NB4 (cell line): ENCODE measurements around the gene LAMC2.

Experiments
- DNase-seq: peaks from one replicate; pipeline ENCODE4 v3.0.0; 2010; ENCODE audit warnings: low read depth
- H3K4me3 ChIP-seq: one replicate; pipeline ENCODE4 v1.5.1; 2011; ENCODE audit warnings: mild to moderate bottlenecking, low read depth, low read length, moderate library complexity
- MYC ChIP-seq: IDR thresholded peaks from 2 replicates; pipeline ENCODE4 v1.6.1; 2011; ENCODE audit warnings: low read depth, low read length
- POLR2A ChIP-seq: IDR thresholded peaks from 2 replicates; pipeline ENCODE4 v1.6.1; 2011; ENCODE audit warnings: mild to moderate bottlenecking; ENCODE audit not compliant: insufficient read length; ENCODE audit errors: extremely low read depth
- TF ChIP-seq, protein P1 (sequence below): IDR thresholded peaks from 2 replicates; pipeline ENCODE4 v1.6.1; 2011; ENCODE audit warnings: low read depth, low read length
- TF ChIP-seq, protein P2 (sequence below): IDR thresholded peaks from one replicate; pipeline ENCODE4 v1.5.1; 2012; ENCODE audit warnings: low read depth, low read length

The LAMC2 gene

DNA sequence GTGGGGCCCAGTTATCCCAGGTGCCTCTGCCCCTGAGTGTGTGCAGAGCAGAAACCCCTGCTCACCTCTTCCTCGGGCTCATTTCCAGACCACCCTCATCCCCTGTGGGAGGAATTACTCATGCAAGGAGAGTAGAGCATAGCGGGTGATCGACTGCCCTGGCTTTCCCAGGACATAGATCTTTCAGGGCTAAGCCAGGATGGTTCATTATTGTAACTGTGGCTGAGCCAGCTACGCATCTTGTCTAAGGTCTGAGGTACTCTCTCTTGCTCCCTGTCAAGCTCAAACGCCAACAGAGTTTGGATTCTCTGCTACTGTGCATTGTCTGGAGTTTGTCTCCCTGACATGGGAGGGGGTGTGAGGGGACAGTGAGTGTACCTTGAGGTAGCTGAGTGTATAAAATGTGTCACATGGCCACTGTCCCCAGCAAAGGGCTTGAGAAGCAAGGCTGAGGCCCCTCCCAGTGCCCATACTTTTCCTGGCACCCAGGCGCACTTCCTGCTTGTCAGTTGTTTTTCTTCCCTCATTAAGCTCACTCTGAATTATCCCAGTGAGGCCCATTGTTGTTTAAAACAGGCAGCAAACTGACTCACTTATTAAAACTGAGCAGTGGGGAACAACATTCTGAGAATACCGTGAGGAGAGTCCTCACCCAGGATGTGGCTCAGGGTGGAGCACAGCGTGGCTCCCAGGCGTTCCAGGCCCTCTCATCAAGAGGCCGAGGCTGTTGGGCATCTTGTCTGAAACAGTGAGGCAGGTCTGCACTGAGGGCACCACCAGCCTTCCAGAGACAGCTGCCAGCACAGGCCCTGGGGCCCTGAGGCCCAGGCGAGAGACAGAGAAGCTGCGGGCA, 92.9 kb downstream of the LAMC2 start:
- no peak overlapping the region for H3K4me3 ChIP-seq
- peak; percentile 78 for DNase-seq
- TF ChIP-seq, protein P1, sequence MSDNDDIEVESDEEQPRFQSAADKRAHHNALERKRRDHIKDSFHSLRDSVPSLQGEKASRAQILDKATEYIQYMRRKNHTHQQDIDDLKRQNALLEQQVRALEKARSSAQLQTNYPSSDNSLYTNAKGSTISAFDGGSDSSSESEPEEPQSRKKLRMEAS = no peak

DNA sequence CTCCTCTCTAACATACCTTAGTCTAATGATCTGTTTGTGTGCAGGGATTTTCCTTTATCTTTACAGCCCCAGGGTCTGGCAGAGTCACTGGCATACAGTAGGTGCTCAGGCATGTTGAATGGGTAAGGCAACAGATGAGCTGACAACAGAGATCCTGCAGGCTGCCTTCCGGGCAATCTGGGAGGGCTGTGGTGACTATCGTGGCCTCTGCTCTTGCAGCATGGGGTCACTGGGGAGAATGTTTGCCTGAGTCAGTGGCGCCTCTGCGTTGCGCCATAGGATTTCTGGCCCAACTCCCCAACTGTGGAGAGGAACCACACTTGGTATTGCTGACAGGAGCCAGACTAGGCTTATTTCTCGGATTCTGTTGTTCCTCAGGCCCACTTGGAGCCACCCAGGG, 93.8 kb downstream of the LAMC2 start:
- no peak overlapping the region for H3K4me3 ChIP-seq
- TF ChIP-seq, protein P1 = peak; percentile 70
- no peak for TF ChIP-seq POLR2A
- TF ChIP-seq, protein P2, sequence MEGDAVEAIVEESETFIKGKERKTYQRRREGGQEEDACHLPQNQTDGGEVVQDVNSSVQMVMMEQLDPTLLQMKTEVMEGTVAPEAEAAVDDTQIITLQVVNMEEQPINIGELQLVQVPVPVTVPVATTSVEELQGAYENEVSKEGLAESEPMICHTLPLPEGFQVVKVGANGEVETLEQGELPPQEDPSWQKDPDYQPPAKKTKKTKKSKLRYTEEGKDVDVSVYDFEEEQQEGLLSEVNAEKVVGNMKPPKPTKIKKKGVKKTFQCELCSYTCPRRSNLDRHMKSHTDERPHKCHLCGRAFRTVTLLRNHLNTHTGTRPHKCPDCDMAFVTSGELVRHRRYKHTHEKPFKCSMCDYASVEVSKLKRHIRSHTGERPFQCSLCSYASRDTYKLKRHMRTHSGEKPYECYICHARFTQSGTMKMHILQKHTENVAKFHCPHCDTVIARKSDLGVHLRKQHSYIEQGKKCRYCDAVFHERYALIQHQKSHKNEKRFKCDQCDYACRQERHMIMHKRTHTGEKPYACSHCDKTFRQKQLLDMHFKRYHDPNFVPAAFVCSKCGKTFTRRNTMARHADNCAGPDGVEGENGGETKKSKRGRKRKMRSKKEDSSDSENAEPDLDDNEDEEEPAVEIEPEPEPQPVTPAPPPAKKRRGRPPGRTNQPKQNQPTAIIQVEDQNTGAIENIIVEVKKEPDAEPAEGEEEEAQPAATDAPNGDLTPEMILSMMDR = no peak
- TF ChIP-seq MYC = peak; percentile 72
- peak; percentile 97 for DNase-seq

DNA sequence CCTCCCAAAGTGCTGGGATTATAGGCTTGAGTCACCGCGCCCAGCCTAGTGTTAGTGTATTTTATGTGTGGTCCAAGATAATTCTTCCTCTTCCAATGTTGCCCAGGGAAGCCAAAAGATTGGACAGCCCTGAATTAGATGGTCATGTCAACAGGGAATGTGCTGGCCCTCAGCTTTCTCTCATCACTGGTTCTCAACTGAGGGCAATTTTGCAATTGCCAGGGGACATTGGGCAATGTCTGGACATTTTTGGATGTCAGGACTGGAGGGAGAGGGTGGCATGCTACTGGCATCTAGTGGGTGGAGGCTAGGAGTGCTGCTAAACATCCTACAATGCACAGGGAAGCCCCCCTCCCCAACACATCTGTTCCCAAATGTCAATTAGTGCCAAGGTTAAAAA, 95.0 kb downstream of the LAMC2 start:
- H3K4me3 ChIP-seq = no peak overlapping the region
- TF ChIP-seq, protein P2 = peak; percentile 59
- TF ChIP-seq POLR2A = no peak
- DNase-seq = peak; percentile 90

DNA sequence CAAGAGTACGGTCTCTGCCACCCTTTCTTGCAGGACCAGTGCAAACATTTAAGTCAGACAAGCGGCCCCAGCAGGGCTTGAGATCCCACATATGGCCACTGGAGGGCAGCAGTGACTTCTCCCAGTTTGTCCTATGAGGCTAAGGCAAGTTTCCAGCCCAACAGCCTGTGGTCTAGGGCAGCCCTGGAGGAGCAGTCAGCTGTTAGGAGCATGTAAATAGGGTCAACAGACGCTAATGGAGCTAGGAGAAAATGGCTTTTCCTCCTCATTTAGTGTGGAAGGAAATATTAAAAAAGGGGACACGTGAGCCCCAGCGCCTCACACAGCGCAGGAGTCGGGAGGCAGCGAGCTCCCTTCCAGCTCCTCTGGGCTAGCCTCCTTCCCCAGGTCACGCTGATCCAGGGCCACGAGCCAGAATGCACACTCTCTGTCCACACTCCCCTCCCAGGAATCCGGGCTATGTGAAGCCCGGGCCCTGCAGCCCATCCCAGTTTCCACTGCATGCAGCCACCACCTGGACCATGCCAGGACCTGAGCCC, 95.6 kb downstream of the LAMC2 start:
- no peak overlapping the region for H3K4me3 ChIP-seq
- TF ChIP-seq, protein P2 = peak; percentile 67
- no peak for TF ChIP-seq MYC
- no peak for TF ChIP-seq POLR2A
- TF ChIP-seq, protein P1 = peak; percentile 35
- DNase-seq = peak; percentile 93

DNA sequence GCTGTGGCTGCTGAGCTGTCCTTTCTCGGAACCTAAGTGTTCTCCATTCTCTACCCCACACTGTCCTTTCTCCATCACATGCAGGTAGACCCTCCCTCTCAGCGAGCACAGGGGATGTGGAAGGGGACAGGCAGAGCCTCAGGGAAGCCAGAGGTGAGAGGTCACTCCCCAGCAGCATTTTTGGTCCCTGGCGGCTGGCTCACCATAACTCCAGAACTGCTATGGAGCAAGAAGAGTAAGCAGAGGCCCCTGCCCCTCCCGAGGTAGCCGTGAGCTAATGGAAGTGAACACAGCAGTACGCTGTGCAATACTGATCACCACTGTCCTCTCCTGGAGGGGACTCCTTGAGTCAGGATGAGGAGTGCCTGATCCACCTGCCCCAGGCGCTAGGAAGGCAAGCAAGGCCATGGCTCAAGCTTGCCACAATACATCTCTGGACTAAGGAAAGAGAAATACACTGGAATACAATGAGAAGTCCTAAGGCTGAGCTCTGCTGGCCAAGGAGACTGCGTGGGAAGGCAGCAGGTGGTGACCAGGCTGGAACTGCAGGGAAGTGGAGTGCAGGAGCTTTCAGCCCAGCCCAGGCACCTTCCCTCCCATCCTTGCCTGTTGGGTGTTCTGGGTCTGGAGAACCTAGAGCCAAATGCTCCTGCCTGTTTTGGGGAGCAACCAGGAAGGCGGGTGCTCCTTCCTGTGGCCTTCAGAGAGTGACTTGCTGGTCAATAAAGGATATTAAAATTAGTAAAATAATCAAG, 96.2 kb downstream of the LAMC2 start:
- DNase-seq = no peak
- no peak overlapping the region for H3K4me3 ChIP-seq
- TF ChIP-seq, protein P1 = no peak
- TF ChIP-seq POLR2A (no peak), MYC (no peak)
- TF ChIP-seq, protein P2 = no peak

DNA sequence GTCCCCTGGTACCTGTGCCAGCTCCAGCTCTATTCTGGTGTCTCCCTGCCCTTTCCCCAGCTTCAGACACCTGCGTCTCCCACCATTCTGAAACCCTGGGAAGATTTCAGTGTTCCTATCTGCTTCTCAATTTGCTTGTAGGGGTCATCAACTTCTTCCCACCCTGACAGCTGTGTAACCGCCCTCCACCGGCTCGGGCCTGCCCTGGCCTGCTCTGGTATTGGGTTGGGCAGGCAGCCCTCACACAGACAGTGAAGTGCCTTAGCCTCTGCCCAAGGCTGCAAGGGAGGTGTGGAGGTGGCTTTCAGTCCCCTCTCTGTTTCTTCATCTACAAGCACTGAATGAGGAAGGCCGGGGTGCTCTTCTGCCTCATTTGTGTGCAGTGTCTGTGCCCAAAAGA, 97.2 kb downstream of the LAMC2 start:
- TF ChIP-seq, protein P2 = no peak
- DNase-seq = no peak
- no peak overlapping the region for H3K4me3 ChIP-seq
